GM19372 (cell line): ENCODE results near the gene RUNX1.

Experiments used
- ATAC-seq: cut with Tn5 transposase; IDR thresholded peaks from one replicate; pipeline ENCODE4 v1.9.1; 2021; ENCODE audit warnings: mild to moderate bottlenecking, low read depth, moderate library complexity; ENCODE audit not compliant: unreplicated experiment

Gene RUNX1

DNA sequence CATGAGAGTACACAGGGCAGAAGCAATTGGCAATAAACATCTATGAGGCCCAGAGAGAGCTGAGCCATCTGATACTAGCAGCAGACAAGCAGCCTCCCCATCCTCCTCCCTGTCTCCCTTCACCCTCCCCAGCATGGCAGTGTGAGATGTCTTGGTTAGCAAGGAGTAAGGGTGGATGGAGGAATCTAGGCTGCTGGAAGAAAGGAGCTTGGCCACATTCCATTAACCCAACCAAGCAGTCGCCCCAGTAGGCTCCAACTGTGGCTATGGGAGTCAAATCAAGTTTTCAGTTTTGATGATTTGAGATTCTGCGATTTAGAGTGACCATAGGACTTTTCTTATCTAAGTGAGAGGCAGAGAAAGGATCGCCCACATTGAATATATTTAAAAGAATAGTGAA, 12.9 kb upstream of the RUNX1 start:
- ATAC-seq: no peak

DNA sequence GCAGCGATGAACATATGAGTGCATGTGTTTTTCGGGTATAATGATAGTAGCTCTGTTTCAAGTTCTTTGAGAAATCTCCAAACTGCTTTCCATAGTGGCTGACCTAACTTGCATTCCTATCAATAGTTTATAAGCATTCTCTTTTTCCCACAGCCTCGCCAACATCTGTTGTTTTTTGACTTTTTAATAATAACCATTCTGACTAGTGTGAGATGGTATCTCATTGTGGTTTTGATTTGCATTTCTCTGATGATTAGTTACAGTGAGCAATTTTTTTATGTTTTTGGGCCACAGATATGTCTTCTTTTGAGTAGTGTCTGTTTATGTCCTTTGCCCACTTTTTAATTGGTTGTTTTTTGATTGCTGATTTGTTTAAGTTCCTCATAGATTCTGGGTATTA, 10.6 kb upstream of the RUNX1 start:
- no peak for ATAC-seq

DNA sequence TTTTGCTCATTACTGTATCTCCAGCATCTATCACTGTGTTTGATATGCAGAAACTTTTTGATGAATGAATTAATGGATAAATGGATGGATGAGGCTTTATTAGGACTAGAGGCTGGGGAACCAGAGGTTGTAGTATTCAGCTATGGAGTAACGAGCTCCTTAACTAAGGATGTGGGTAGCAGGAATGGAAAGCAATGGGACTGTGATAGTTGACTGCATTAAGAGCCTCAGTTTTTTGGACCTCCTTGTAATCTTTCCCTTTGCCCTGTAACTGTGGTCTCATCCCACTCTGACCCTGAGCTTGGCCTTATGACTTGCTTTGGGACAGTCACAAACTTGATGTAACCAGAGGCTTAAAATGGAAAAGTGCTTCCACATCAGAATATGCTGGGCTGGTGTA, 9.0 kb upstream of the RUNX1 start:
- ATAC-seq: no peak

DNA sequence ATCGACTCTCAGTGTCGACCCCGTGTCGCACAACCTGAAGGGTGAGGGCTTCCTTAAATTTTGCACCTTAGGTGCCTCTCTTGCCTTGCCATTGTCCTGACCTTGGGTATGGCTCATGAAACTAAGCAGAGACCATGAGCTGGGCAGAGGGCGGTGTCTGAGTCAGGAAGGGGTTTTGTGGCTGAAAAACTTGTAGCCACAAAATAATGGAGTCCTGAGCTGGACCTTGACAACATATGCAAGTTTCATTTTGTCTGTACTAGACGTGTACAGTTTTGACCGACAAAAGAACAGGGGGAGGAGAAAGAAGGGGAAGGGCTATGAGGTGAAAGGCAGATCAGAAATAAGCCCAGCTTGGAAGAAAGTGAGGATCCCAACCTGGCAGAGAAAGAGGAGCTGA, 8.3 kb upstream of the RUNX1 start:
- no peak for ATAC-seq

DNA sequence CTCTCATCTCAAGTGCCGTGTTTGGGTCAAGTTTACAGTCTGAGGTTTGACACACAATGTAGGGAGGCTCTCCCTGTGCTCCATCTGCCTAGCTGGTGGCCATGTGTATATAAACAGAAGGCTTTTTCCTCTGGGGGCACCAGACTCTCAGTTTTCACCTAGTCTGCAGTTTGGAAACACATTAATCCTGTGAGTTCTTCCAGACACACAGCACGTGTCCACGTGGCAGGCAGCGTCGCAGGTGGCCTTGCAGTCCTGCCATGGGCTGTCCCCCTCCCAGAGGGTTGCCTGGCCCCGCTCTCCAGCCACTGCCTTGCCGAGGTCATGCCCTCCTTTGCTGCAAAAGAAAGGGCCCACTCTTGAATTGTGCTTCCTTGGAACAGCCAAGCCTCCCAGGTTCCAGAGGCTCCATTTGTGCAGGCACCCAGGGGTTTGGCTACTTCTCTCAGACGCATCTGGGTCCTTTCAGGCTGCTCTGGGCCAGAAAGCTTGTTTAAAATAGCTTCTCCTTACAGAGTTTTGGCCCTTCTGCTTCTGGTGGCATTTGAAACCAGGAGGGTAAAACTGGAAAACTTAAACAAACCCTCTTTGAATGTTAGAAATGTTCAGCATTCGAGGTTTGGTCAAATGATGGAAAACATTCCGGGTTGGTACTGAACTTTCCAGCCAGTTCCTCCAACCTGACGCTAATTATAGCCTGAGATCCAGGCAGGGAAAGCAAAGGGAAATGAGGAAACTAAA, 4.4 kb upstream of the RUNX1 start:
- no peak for ATAC-seq

DNA sequence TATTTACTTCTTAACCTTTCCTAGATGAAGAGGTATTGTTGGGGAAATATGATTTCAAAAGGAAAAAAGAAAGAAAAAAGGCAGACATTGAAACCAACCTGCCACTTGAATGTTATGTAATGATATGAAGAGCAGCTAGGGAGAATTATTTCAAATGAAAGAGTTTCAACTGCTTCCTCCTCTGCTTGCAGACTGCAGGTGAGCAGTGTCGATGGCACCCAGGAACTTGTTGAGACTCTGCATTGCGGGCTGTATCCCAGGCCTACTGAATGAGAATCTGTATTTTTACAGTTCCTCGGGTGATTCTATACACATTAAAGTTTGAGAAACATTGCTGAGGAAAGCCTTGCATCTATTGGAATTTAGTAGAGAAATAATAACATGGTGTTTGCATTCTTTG, 3.7 kb upstream of the RUNX1 start:
- no peak for ATAC-seq

DNA sequence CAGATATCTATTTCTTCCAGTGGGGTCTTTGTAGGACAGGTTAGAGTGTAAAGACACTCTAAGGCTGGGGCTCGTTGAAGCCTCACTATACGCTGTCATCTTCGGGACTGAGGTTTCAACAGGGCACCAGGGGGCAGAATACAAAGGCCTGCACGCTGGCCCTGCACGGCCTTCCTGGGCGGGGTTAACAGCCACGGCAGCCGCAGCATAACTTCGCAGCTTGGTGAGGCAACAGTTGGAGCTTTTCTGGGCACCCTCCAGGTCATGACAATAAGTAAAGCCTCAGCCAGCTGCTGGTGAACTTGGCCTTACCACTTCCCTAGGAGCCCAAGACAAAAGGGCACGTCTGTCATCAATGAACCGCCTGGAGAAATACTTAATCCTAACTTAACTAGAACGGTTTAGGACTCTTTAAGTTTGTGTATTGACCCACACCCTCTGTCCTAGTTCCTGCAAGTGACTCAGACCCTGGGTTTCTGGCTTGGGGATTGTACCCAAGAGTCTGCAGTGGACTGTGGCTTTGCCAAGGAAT, 2.3 kb upstream of the RUNX1 start:
- no peak for ATAC-seq

DNA sequence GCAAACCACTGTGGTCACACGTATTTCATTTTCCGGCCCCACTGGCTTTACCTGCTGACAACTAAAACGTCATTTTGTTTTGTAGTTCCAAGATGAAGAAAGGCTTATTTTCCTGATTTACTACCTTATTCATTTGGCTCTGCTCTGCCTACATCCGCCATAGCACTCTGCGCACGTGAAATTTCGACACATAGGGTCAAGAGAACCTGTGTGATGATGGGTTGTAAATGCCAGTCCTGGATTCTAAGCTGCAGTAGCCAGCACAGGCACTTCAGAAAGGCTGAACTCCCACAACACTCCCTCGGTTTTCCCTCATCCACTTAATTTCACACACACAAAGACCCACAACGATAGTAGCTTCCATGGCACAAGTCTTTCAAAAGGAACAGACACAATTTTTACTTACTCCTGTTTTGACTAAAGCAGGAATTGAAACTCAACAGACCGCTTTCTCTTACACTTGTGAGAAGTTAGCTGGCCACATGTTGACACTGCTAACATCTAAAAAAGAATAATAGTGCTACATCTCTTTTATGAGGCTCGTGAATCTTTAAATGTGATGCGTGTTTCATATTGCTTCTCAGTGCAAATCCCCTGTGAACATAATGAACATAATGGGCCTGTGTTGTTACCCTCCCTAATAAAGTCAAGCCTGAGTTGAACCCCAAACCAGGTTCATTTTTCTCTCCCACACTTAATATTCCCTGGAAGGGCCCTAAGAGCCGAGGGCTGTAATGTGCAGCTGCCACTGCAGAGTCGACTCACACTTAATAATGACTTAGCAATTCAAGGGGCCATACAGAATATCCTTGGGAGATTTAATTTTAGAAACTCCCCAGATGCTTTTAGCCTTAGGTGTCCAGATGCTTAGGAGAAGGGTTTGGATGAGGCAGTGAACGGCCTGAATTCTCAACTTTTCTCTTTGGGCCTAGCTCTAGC, 1.5 kb upstream of the RUNX1 start:
- ATAC-seq: no peak

DNA sequence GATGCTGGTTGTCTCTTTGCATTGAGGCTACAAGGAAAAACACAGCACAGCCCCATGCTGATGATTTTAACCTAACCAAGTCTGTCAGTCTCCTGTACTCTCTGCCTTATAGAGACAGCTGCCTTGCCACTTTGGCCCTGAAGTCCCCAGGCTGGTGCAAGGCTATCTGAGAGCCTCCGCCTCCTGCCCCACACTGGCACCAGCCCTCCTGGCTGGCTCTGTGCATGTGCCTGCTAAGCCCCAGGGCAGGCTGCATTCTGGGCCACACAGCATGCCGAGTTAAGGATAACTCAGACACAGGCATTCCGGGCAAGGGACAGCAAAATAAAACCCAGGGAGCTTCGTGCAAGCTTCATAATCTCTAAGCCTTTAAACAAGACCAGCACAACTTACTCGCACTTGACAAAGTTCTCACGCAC, 910 bp downstream of the RUNX1 start:
- ATAC-seq: no peak

DNA sequence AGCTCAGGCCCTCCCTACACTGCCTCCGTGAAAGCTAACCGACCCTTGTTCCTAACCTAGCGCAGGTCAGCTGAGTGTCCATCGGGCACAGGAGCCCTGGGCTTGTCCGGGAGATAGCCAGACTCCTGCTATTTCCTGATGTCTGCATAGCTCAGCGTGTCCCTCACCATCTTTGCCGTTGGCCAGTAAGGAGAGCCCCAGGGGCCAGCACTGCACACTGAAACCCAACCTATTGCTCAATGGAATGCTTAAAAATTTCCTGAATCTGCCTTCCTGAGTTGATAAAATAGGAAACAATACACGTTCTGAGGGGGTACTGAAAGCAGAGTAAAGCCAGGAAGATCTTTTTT, 2.2 kb downstream of the RUNX1 start:
- ATAC-seq: no peak

DNA sequence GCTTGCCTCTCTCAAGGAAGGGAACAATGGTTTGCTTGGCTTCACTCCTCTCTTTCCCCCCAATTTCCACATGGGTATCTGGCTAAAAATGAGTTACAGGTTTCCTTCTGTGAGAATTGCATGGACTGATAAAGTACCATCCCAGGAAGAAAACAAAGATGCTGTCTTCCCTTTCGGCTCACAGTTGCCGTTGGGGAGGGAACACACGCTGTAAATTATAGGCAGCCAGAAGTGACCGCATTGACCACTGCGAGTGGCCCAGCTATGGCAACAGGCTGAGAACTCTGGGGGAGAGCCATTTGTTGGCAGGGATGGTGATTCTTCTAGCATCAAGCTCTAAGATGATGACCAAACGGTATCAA, 2.9 kb downstream of the RUNX1 start:
- ATAC-seq: no peak

DNA sequence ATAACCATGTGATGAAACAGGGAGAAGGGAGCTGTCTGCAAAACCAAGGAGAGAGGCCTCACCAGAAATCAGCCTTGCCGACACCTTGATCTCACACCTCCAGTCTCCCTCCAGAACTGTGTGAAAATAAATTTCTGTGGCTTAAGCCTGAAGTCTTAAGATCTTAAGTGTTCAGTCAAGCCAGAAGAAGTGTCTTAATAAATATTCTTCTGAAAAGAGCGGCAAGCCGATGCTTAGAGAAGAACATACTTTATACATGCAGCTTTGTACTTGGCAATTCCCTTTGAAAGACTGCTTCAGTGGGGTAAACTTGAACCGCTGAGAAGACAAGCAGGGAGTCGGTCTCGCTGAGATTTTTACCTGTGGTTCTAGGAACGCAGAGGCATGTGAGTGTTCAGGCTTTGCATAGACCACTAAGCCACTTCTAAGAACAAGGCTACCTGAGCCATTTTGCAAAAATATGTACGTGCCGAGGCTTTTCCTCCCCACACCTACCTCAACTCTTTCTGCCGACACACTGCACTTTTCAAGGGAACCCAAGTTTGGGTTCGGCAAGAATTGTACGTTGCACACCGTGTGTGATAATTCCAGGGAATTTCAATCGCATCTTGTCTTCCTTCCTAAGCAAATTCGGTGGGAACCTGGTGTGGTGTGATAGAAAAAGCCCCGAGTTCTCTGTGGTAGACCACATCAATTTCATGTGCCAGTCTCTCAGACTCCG, 3.4 kb downstream of the RUNX1 start:
- ATAC-seq: no peak

DNA sequence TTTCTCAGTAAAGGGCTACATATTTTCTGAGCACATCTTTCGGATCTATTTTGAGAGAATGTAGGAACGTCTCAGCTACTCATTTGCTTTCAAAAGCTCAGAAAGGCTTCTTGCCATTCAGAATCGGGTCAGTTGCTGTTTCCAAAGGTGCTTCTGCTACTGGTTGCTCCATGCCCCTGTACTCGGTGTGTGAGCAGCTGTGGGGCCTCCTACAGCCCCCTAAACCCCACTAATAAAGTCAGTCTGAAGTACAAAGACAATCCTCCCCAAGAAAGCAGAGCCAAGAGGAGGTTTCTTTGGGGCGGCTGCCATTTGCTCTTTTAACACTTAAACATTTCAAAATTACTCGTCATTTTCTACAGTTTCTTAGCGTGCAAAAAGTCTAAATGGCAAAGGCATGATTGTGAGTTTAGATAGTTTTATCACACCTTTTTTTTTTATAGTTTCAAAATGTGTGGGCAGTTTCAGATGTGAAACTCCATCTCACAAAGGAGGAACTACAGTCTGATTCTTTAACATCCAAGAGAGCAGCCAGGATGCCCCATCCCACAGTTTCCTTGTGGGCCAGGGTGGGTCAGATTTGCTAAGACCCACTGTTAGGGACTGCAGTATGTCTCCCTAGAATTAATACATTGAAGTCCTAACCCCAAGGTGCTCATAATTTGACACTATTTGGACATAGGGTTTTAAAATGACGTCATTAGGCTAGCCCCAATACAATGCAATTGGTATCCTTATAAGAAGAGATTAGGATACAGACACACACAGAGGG, 4.1 kb downstream of the RUNX1 start:
- ATAC-seq: no peak

DNA sequence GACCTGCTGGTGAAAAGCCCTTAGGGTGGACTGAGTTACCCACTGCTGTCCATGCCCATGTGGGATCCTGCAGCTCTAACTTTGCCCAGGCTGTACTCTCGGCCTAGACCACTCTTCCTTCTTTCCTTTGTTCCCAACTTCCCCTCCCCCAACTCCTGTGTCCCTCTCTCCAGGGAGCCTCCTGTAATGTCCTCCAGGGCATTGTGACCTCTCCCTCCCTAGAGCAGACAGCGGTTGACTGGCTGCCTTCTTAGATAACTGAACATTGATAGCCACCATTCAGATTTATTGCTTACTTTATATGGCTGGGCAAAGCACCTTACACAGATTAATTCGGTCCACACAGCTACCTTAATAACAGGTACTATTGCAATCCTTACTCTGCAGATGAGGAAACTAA, 5.0 kb downstream of the RUNX1 start:
- ATAC-seq: no peak

DNA sequence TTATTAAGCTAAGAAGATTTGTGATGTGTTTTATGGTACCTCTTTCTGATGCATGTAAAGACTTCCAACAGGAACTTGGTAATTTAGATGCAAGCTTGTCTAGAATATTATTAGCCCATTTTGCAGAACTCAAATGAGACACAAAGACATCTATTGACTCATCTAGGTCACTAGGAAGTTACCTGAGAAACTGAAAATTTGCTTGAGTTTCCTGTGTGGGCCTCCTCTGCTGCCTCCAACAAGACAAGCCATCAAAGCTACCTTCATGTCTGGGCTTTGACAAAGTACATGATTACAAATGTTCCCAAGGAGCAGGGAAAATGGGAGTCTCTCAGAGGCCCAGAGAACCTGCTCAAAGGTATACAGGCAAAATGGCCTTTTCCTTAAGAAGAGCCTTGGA, 5.6 kb downstream of the RUNX1 start:
- no peak for ATAC-seq

DNA sequence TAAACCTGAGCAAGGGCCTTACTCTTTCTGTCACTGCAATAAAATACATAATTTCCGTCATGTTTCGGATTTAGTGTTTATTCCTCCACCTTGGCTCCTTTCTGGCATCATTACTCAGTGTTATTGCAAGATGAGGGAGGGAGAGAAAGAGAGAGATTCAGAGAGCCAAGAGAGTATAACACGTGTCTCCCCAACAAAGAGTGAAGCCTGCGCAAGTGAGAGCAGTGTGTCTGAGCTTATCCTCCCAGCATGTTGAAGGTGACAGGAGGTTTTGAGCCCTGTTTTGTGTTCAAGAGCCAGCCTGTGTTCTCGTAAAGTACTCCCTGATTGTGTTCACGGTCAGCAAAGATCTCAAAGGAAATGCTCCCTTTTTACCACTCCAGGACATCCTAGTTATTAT, 6.3 kb downstream of the RUNX1 start:
- no peak for ATAC-seq

DNA sequence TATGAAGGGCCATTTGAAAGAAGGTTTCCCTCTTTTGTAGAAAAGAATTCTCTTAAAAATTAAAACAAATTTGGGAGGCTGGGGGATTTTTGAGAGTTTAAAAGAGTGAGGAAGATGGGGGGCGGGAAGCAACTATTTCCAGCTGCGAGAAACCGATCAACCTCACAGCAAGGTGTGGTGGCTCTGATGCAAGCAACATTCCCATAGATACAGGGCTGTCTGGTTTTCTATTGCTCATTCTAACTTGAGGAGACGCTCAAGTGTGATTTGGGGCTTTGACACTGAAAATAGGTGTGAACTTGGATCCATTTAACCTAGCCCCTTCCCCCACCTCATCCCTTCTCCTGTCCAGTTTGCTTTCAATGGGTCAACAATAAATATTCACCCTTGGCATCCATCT, 7.2 kb downstream of the RUNX1 start:
- no peak for ATAC-seq

DNA sequence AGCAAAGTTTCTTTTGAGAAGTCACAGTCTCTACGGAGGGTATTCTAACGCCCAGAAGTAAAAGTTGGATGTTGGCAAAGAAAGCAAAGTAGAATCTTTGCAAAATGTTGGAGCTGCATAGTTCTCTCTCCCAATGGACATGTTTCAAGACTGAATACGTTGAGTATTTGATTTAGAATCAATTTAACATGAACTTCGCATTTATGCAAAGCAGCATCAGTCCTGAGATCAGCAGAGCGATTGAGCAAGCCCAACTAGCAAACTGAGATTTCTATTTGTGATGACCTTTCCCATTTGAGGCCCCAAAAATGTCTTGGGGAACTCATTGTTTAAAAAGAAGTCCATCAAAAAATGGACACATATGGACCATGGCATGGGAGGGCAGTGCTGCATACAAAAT, 8.0 kb downstream of the RUNX1 start:
- ATAC-seq: no peak

DNA sequence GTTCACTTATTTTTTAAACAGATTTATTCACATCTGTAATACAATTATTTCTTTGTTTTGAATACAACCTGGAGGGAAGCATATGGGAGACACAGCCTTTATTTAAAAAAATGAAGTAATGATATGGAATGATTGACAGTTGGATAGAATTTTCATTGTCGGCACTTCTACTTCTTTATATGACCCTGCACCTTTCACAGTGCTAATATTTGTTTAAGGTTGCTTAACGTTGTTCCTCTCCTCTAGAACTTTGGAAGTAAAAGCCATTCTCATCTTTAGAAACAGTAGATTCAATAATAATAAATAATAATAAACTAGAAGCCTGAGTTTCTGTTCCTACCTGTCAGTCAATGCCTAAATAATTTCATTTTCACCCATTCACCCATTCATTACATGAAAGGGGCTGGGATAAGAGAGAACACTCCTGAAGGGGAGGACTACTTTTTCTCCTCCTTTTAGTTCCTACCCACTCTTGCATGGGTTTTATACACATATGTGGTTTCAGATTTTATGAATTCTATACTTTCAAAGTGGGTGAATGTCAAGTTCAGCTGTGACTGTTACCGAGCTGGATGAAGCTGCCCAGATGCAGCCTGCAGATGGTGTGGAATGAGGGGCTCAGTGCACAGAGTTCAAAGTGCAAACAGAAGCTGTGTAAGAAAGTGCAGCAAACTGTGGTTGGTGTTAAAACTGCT, 9.4 kb downstream of the RUNX1 start:
- ATAC-seq: no peak

DNA sequence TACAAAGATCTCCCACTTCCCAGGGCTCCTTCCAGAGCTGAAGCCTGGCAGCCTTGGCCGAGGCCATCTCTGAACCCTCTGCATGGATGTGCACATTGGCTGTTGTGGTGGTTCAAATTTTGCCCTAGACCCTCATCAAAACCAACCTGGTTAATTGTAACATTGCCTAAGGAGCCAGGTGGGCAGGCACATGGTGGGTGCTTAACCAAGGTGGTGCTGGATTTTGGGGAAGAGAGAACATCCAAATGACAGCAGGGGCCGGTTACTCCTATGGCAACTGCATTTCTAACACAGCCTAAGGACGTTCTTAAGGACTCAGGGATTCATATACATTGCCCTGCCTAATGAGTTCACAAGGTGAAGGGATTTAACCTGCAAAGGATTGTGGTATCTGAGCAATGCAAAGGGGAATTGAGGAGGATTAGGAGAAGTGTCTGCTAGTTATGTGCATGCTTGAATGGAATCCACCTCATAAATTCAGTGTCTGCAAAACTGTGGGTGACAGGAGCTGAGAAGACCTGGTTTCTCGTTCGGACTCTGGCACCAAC, 10.3 kb downstream of the RUNX1 start:
- ATAC-seq: no peak
